PC-9 (cell line): ENCODE results near the gene TRPV3. TPM values are rescaled to one million over a fixed set of nuclear protein-coding genes. Genes with fewer than 3 reads are reported as not detected.

Source experiments
- BruUV-seq: library from RNA; stranded (reverse); fragments of 400-500 nt; replicated peaks from 2 replicates; lab custom pipeline; 2021; lab: Mats Ljungman, UMichigan
- CTCF ChIA-PET: fragments of 300-600 bp; sonication (Branson Sonifier 250); formaldehyde crosslinking; loops from one replicate; lab custom pipeline; 2022; ENCODE audit warnings: antibody characterized with exemption; lab: Charles Lee
- POLR2A ChIA-PET: fragments of 300-600 bp; sonication (Branson Sonifier 250); formaldehyde crosslinking; loops from one replicate; lab custom pipeline; 2022; ENCODE audit warnings: antibody characterized with exemption; ENCODE audit not compliant: unreplicated experiment; lab: Charles Lee
- DNase-seq, 2 experiments: peaks; one replicate each; pipeline versions ENCODE4 v3.0.0 to v3.0.0-alpha.2; 2015 to 2022; ENCODE audit warnings: mixed read lengths in 1 of 2
- H2AFZ ChIP-seq: fragments of 200-600 bp; sonication (generic); 2 replicates; pipeline ENCODE4 v1.8.1; 2017; ENCODE audit warnings: antibody characterized with exemption
- H3F3A ChIP-seq: fragments of 200-600 bp; sonication (generic); 2 replicates; pipeline ENCODE4 v1.8.1; 2017; ENCODE audit warnings: antibody characterized with exemption, mild to moderate bottlenecking, low read depth; ENCODE audit not compliant: insufficient read depth
- H3K27ac ChIP-seq: fragments of 200-600 bp; sonication (generic); 2 replicates; pipeline ENCODE4 v1.6.1; 2016; ENCODE audit warnings: mixed run types
- H3K27me3 ChIP-seq: fragments of 200-600 bp; sonication (generic); 2 replicates; pipeline ENCODE4 v1.6.1; 2016; ENCODE audit warnings: low read depth, mixed run types; ENCODE audit not compliant: insufficient read depth
- H3K36me3 ChIP-seq: fragments of 200-600 bp; sonication (generic); 2 replicates; pipeline ENCODE4 v1.6.1; 2016; ENCODE audit warnings: low read depth, mixed run types
- H3K4me1 ChIP-seq: fragments of 200-600 bp; sonication (generic); replicated peaks from 2 replicates; pipeline ENCODE4 v1.6.1; 2016; ENCODE audit warnings: mixed run types; ENCODE audit not compliant: insufficient read depth
- H3K4me2 ChIP-seq: fragments of 200-600 bp; sonication (generic); 2 replicates; pipeline ENCODE4 v1.6.1; 2017; ENCODE audit warnings: mixed run types
- H3K4me3 ChIP-seq: fragments of 200-600 bp; sonication (generic); 2 replicates; pipeline ENCODE4 v1.6.1; 2016; ENCODE audit warnings: mixed run types
- H3K79me2 ChIP-seq: fragments of 200-600 bp; sonication (generic); 2 replicates; pipeline ENCODE4 v1.6.1; 2017; ENCODE audit warnings: low read depth, mixed run types
- H3K9me2 ChIP-seq: fragments of 200-600 bp; sonication (generic); 2 replicates; pipeline ENCODE4 v1.8.1; 2017; ENCODE audit warnings: mild to moderate bottlenecking; ENCODE audit not compliant: insufficient read depth
- H3K9me3 ChIP-seq: fragments of 200-600 bp; sonication (generic); 2 replicates; pipeline ENCODE4 v1.8.1; 2016; ENCODE audit warnings: low read depth; ENCODE audit not compliant: insufficient read depth
- H4K20me1 ChIP-seq: fragments of 200-600 bp; sonication (generic); 2 replicates; pipeline ENCODE4 v1.8.1; 2017; ENCODE audit not compliant: insufficient read depth
- EZH2 ChIP-seq: fragments of 200-600 bp; sonication (generic); IDR thresholded peaks from 2 replicates; pipeline ENCODE4 v1.8.0; 2017; ENCODE audit warnings: antibody characterized with exemption, low read depth
- intact Hi-C: fragments of 100-400 bp; cut with micrococcal nuclease; formaldehyde crosslinking; loops from one replicate; pipeline ENCODE4 v1.10.0; 2022; ENCODE audit not compliant: unreplicated experiment
- total RNA-seq: library from RNA; stranded (reverse); gene quantifications from 2 replicates; pipeline ENCODE4 v1.2.3, GENCODE V29; 2021
- TF ChIP-seq, protein P1 (sequence below): fragments of 200-600 bp; sonication (generic); conservative IDR thresholded peaks from 2 replicates; pipeline ENCODE4 v1.6.1; 2017; ENCODE audit warnings: mixed run types, antibody characterized with exemption, mild to moderate bottlenecking, moderate library complexity

The TRPV3 gene
- total RNA-seq, 1 experiment from 2014 or later: 1.9 TPM

DNA sequence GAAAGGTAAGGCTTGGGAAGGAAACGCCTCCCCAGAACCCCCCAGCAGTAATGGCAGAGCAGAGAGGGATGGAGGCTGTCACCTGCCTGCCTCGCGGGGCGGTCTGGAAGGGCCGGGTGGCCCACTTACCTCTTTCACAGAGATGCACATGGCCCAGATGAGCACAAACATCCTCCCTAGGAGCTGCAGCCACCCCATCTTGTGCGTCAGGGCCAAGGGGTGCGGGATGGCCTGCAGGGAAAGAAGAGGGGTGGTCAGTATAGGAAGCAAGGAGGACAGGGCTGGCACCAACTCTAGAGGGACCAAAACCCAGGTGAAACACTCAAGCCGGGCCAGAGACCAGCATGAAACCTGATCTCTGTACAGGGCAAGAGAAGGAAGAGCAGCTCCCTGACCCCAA is 29.7 kb downstream of the TRPV3 start:
- no peak overlapping the region for H3K4me3 ChIP-seq
- H3F3A ChIP-seq: no peaks in the 10 kb centered on the region
- H2AFZ ChIP-seq: no peak overlapping the region
- no peaks in the 10 kb centered on the region for H3K27me3 ChIP-seq
- H3K9me3 ChIP-seq: no peaks in the 10 kb centered on the region
- ChIA-PET POLR2A (no interaction called here), CTCF (no interaction called here)
- no peaks in the 10 kb centered on the region for H4K20me1 ChIP-seq
- H3K79me2 ChIP-seq: no peaks in the 10 kb centered on the region
- DNase-seq: no peak
- intact Hi-C loops: no loop called here
- no peaks in the 10 kb centered on the region for H3K9me2 ChIP-seq
- H3K36me3 ChIP-seq: no peaks in the 10 kb centered on the region
- H3K27ac ChIP-seq: no peak overlapping the region
- no peak for TF ChIP-seq EZH2
- TF ChIP-seq, protein P1, sequence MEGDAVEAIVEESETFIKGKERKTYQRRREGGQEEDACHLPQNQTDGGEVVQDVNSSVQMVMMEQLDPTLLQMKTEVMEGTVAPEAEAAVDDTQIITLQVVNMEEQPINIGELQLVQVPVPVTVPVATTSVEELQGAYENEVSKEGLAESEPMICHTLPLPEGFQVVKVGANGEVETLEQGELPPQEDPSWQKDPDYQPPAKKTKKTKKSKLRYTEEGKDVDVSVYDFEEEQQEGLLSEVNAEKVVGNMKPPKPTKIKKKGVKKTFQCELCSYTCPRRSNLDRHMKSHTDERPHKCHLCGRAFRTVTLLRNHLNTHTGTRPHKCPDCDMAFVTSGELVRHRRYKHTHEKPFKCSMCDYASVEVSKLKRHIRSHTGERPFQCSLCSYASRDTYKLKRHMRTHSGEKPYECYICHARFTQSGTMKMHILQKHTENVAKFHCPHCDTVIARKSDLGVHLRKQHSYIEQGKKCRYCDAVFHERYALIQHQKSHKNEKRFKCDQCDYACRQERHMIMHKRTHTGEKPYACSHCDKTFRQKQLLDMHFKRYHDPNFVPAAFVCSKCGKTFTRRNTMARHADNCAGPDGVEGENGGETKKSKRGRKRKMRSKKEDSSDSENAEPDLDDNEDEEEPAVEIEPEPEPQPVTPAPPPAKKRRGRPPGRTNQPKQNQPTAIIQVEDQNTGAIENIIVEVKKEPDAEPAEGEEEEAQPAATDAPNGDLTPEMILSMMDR: no peak
- peaks cover 6% of the 10 kb centered on the region; the same call in 1 of the 2 replicates for H3K4me1 ChIP-seq
- no peak overlapping the region for H3K4me2 ChIP-seq
- no TSS peak for BruUV-seq

DNA sequence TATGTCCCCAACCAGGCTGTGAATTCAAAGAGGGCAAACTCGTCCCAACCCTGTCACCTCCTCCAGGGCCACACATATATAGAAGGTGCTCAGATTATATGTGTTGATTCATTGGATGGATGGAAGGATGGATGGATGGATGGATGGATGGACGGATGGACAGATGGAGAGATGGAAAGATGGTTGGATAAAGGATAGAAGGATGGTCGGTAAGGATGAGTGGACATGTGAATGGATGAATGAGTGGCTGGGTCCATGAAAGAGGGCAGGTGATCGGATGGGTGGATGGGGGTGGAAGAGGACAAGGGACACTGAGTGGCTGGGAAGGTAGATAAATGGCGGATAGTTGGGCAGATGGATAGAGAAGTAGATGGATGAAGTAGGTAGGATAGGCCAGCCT is 30.1 kb downstream of the TRPV3 start:
- CTCF ChIA-PET: no interaction called here
- TF ChIP-seq EZH2: no peak
- TF ChIP-seq, protein P1: no peak
- H3K4me3 ChIP-seq: no peak overlapping the region
- POLR2A ChIA-PET: no interaction called here
- H3K4me2 ChIP-seq: no peak overlapping the region
- peaks cover 6% of the 10 kb centered on the region; the same call in 1 of the 2 replicates for H3K4me1 ChIP-seq
- H2AFZ ChIP-seq: no peak overlapping the region
- DNase-seq: no peak
- no peaks in the 10 kb centered on the region for H3K9me2 ChIP-seq
- H3K9me3 ChIP-seq: no peaks in the 10 kb centered on the region
- no peaks in the 10 kb centered on the region for H3K27me3 ChIP-seq
- no peaks in the 10 kb centered on the region for H3K79me2 ChIP-seq
- H4K20me1 ChIP-seq: no peaks in the 10 kb centered on the region
- no peaks in the 10 kb centered on the region for H3K36me3 ChIP-seq
- H3F3A ChIP-seq: no peaks in the 10 kb centered on the region
- no TSS peak for BruUV-seq
- intact Hi-C loops: no loop called here
- H3K27ac ChIP-seq: no peak overlapping the region

DNA sequence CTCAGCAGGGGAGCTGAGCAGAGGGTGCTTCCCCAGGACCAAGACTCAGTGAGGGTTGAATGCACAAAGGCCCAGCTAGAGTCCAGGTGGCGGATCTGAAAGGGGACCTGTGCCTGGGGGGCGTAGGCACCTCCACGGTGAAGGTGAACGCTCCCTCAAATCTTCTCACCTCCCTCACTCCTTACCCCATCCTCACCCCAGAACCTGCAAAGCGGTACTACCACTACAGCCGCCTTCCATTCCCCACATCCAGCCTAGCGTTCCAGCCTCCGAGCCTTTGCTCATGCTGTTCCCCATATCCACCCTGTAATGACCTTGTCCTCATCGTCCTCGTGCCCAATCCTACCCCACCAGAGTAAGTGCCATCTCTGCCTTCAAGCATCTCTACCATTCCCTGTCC is 30.6 kb downstream of the TRPV3 start:
- ChIA-PET CTCF (no interaction called here), POLR2A (no interaction called here)
- H3K79me2 ChIP-seq: no peaks in the 10 kb centered on the region
- no peaks in the 10 kb centered on the region for H3K36me3 ChIP-seq
- intact Hi-C loops: no loop called here
- H3K9me3 ChIP-seq: no peaks in the 10 kb centered on the region
- no peaks in the 10 kb centered on the region for H3K27me3 ChIP-seq
- no peaks in the 10 kb centered on the region for H3F3A ChIP-seq
- no TSS peak for BruUV-seq
- H3K27ac ChIP-seq: no peak overlapping the region
- no peak overlapping the region for H2AFZ ChIP-seq
- H3K9me2 ChIP-seq: no peaks in the 10 kb centered on the region
- DNase-seq: no peak
- no peak overlapping the region for H3K4me3 ChIP-seq
- no peaks in the 10 kb centered on the region for H4K20me1 ChIP-seq
- H3K4me1 ChIP-seq: peaks cover 6% of the 10 kb centered on the region; the same call in 1 of the 2 replicates
- H3K4me2 ChIP-seq: no peak overlapping the region
- TF ChIP-seq, protein P1: no peak
- no peak for TF ChIP-seq EZH2
